Lower leg skin (tissue), 4 donors: ENCODE results near the gene APOF. TPM values are rescaled to one million over a fixed set of nuclear protein-coding genes. Genes with fewer than 3 reads are reported as not detected.
A peak's percentile ranks its signal among the peaks of the same experiment; 100 is the strongest.
"Not testable (repeated sequence)": the region's sequence is repeated elsewhere in the genome, so short reads cannot be mapped to it uniquely, and the experiment has no call there.

Source experiments
- DNase-seq, 2 donors: peaks; one replicate each; pipeline ENCODE4 v3.0.0-alpha.2; 2019; ENCODE audit warnings: low spot score in 2 of 2
- H3K4me3 ChIP-seq: fragments of 200-600 bp; sonication (generic); 2 replicates; pipeline ENCODE4 v1.5.1; 2017; ENCODE audit warnings: mild to moderate bottlenecking, low read depth; ENCODE audit not compliant: poor library complexity, severe bottlenecking
- CTCF ChIP-seq, 3 donors: fragments of 450-650 bp; IDR thresholded peaks; one replicate each; pipeline ENCODE4 v1.5.1; 2016; ENCODE audit warnings: antibody characterized with exemption in 3 of 3, mild to moderate bottlenecking in 3 of 3, moderate library complexity in 2 of 3
- POLR2A ChIP-seq, 2 donors: fragments of 450-650 bp; IDR thresholded peaks; one replicate each; pipeline ENCODE4 v1.6.1; 2016 to 2017; ENCODE audit warnings: antibody characterized with exemption in 2 of 2, mild to moderate bottlenecking in 1 of 2, moderate library complexity in 1 of 2
- WGBS, 2 donors: methylation state at CpG; one replicate each; pipeline ENCODE4 v1.1.5; 2018; 5-methylcytosine and 5-hydroxymethylcytosine counted together
- intact Hi-C: fragments of 100-400 bp; cut with DNase I; formaldehyde crosslinking; loops from one replicate; pipeline ENCODE4 v1.15.0; 2023; ENCODE audit warnings: low total_unique reads
- total RNA-seq, 4 donors: library from RNA; depleted of rRNA; stranded (reverse); fragments of >200 nt; gene quantifications; one replicate each; pipeline ENCODE4 v1.1.0, GENCODE V29; 2016

The APOF gene
- total RNA-seq, 4 donors from 2014 or later: not detected

GRCh38 chr12:56351325-56351724 is 11.3 kb downstream of the APOF start:
- DNase-seq: no peak
- H3K4me3 ChIP-seq: no peak overlapping the region
- TF ChIP-seq CTCF (IDR thresholded peaks at IDR 0.05) (no peak), POLR2A (IDR thresholded peaks at IDR 0.05) (no peak)
- intact Hi-C loops: no loop called here
- WGBS, 2 donors: 89 to 92% methylated on average over 2 of the region's 2 CpGs

GRCh38 chr12:56350662-56351061 is 12.0 kb downstream of the APOF start:
- H3K4me3 ChIP-seq: no peak overlapping the region
- intact Hi-C loops: no loop called here
- DNase-seq: no peak
- TF ChIP-seq POLR2A (IDR thresholded peaks at IDR 0.05) (no peak), CTCF (IDR thresholded peaks at IDR 0.05) (no peak)
- WGBS, 2 donors: 70 to 75% methylated on average over 2 of the region's 2 CpGs

- TF ChIP-seq CTCF (IDR thresholded peaks at IDR 0.05): no peak
- TF ChIP-seq POLR2A (IDR thresholded peaks at IDR 0.05): no peak
- intact Hi-C loops: no loop called here
- H3K4me3 ChIP-seq: no peak overlapping the region
- peak in 1 of 2 donors; percentile 25 for DNase-seq
- WGBS, 2 donors: 83 to 91% methylated on average over 5 of the region's 5 CpGs
Measured at GRCh38 chr12:56348776-56349175, 13.9 kb downstream of the APOF start.

- 92 to 93% methylated on average over 9 of the region's 9 CpGs for WGBS, 2 donors
- DNase-seq, H3K4me3 ChIP-seq, intact Hi-C loops: not testable (repeated sequence)
Measured at GRCh38 chr12:56347255-56347654, 15.4 kb downstream of the APOF start.

GRCh38 chr12:56346675-56347074 is 16.0 kb downstream of the APOF start:
- no peak for TF ChIP-seq POLR2A (IDR thresholded peaks at IDR 0.05)
- TF ChIP-seq CTCF (IDR thresholded peaks at IDR 0.05): no peak
- 79 to 88% methylated on average over 6 to 7 of the region's 7 CpGs for WGBS, 2 donors
- no peak overlapping the region for H3K4me3 ChIP-seq
- no peak for DNase-seq
- intact Hi-C loops: no loop called here

GRCh38 chr12:56342290-56342689 is 20.4 kb downstream of the APOF start:
- H3K4me3 ChIP-seq: not testable (repeated sequence)

GRCh38 chr12:56341616-56342015 is 21.0 kb downstream of the APOF start:
- WGBS, 2 donors: 23 to 36% methylated on average over 1 of the region's 1 CpG
- intact Hi-C loops: no loop called here
- TF ChIP-seq POLR2A (IDR thresholded peaks at IDR 0.05) (no peak), CTCF (IDR thresholded peaks at IDR 0.05) (no peak)
- no peak for DNase-seq
- no peak overlapping the region for H3K4me3 ChIP-seq

More at GRCh38 chr12:56342290-56342689, 20.4 kb downstream of the APOF start:
- DNase-seq, intact Hi-C loops: not testable (repeated sequence)
- WGBS, 2 donors: 95 to 100% methylated on average over 2 of the region's 2 CpGs
